Epithelial cell of prostate (primary cell): ENCODE data around the gene GPHN.
"Not testable (repeated sequence)": the region's sequence is repeated elsewhere in the genome, so short reads cannot be mapped to it uniquely, and the experiment has no call there.

Experiments
- DNase-seq: peaks from one replicate; pipeline ENCODE4 v3.0.0-alpha.2; 2011; ENCODE audit warnings: low read depth, low spot score
- H3K27ac ChIP-seq: fragments of 450-650 bp; 2 replicates; pipeline ENCODE4 v1.5.1; 2017; ENCODE audit warnings: mild to moderate bottlenecking

GPHN gene

GRCh38 chr14:66498311-66498710 lies 9.6 kb upstream of the GPHN start:
- H3K27ac ChIP-seq: no peak overlapping the region
- DNase-seq: no peak

DNA sequence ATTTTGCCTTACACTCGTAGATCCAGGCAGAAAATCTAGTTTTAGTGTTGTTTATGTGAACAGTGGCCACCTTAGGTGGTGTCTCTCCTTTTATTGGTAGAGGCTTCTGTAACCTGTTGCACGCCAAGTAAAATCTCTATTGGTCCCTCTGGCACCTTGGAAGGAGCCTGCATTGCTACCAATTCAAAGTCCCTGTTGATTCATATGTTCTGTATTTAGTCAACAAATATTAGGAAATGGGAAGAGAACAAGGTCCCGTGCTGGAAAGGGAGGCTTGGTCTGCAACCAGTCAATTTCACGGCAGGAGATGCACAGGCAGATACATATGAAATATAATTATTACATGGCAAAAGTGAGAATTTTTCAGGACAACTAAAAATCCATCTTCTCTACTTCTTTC lies 6.4 kb upstream of the GPHN start:
- H3K27ac ChIP-seq: no peak overlapping the region
- no peak for DNase-seq

- not testable (repeated sequence) for H3K27ac ChIP-seq, DNase-seq
Observed at GRCh38 chr14:66502836-66503235, 5.1 kb upstream of the GPHN start.

GRCh38 chr14:66503532-66503931 lies 4.4 kb upstream of the GPHN start:
- peak; percentile 31 for DNase-seq

DNA sequence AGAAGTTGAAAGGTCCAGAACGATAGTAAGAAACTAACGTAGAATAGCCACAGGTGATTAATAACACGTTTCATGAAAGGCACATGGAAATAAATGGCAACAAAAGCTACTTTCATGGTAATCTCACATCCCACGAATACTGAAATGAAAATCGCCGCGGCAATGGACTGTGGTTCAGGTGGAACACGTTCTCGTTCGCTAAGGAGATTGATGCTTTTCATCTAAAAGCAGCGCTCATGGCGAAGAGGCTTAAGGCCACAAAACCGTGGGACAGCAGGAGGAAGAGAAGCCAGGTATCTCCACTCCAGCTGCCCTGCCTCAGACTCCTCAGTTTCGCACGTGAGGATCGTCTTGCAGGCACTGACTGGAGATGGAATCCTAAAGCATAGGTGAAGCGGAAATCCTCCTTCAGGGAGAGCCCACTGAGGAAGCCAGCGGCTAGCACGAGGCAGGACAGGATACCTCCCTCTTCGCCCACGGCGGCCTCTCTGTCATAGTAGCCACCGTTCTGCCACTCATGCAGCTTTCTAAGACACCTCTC lies 696 bp upstream of the GPHN start:
- DNase-seq: no peak
- H3K27ac ChIP-seq: peak overlapping the region; percentile 83

More at GRCh38 chr14:66503532-66503931, 4.4 kb upstream of the GPHN start:
- H3K27ac ChIP-seq: no peak overlapping the region

- H3K27ac ChIP-seq: peak overlapping the region; percentile 83
- no peak for DNase-seq
Observed at GRCh38 chr14:66508547-66508845, 549 bp downstream of the GPHN start.

DNA sequence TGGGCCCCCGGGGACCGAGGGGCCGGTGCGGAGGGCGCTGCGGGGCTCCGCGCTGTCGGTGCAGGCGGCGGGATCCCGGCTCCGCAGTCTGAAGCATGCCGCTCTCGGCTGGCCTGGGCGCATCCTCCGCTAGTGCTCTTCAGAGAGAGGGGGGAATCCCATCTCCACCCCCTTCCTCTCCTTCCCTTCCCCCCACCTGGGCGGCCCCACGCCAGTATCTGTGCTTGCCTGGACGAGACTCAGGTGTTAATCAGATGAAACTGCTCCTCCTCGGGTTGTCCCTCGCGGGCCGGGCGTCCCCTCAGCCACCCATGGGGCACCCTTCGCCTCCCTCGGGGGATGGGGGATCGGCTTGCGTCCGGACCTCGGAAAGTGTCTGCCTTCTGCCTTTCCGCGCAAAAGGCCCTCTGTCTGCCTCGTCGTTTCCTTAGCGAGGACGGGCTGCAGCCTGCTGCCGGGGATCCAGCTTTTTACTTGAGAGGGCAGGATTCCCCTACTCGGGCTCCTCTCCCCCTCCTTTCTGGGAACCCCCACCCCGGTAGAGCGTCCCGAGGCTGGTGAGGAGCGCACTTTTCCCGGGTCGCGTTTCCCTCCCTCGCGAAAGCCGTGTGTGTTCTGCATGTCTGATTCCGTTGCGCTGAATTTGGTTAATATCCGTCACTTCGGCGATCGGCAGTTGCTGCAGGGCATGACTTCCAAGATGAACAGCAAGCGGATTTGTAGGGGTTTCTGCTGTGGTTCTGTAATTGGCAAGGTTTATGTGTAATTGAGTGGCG lies 1.1 kb downstream of the GPHN start:
- no peak for DNase-seq
- H3K27ac ChIP-seq: peak overlapping the region; percentile 83

GRCh38 chr14:66509874-66510273 lies 1.9 kb downstream of the GPHN start:
- DNase-seq: no peak
- no peak overlapping the region for H3K27ac ChIP-seq

- H3K27ac ChIP-seq: no peak overlapping the region
- no peak for DNase-seq
Observed at GRCh38 chr14:66511849-66512248, 3.9 kb downstream of the GPHN start.

GRCh38 chr14:66514213-66514612 lies 6.3 kb downstream of the GPHN start:
- no peak overlapping the region for H3K27ac ChIP-seq
- no peak for DNase-seq

DNA sequence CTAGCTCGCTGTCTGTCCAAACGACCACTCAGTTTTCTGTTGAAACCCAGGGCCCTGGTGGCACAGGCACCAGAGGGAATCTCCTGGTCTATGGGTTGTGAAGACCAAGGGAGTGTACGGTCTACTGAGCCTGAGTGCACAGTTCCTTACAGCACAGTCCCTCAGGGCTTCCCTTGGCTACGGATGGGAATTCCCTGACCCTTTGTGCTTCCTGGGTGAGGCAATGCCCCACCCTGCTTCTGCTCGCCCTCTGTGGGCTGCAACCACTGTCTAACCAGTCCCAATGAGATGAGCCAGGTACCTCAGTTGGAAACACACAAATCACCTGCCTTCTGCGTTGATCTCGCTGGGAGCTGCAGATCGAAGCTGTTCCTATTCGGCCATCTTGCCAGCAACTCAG lies 22.6 kb downstream of the GPHN start:
- no peak overlapping the region for H3K27ac ChIP-seq
- no peak for DNase-seq

- no peak overlapping the region for H3K27ac ChIP-seq
- DNase-seq: no peak
Observed at GRCh38 chr14:66539034-66539433, 31.1 kb downstream of the GPHN start.

DNA sequence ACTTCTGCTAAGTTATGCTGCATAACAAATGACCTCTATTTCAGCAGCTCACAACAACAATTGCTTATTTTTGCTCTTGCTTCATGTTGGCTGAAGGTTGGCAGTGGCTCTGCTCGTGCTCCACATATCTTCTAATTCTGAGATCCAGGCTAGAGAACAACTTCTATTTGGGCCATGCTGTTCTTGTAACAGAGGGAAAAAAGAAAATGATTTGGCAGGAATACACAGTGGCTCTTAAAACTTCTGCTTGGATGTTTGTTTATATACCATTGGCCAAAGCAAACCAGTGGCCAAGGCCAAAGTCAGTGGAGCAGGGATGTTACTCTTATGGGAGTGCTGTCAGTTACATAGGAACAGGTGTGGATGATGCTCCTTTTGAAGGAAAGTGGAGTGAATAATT lies 32.1 kb downstream of the GPHN start:
- DNase-seq: no peak
- H3K27ac ChIP-seq: no peak overlapping the region

- no peak for DNase-seq
- H3K27ac ChIP-seq: no peak overlapping the region
Observed at GRCh38 chr14:66541627-66542026, 33.7 kb downstream of the GPHN start.

- H3K27ac ChIP-seq: no peak overlapping the region
- DNase-seq: no peak
Observed at GRCh38 chr14:66543996-66544395, 36.0 kb downstream of the GPHN start.

GRCh38 chr14:66545191-66545590 lies 37.2 kb downstream of the GPHN start:
- DNase-seq: not testable (repeated sequence)

DNA sequence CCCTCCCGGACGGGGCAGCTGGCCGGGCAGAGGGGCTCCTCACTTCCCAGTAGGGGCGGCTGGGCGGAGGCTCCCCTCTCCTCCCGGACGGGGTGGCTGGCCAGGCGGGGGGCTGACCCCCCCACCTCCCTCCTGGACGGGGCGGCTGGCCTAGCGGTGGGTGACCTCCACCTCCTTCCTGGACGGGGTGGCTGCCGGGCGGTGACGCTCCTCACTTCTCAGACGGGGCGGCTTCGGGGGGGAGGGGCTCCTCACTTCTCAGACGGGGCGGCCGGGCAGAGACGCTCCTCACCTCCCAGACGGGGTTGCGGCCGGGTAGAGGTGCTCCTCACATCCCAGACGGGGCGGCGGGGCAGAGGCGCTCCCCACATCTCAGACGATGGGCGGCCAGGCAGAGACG lies 37.8 kb downstream of the GPHN start:
- not testable (repeated sequence) for H3K27ac ChIP-seq, DNase-seq

More at GRCh38 chr14:66545191-66545590, 37.2 kb downstream of the GPHN start:
- H3K27ac ChIP-seq: not testable (repeated sequence)

GRCh38 chr14:66563731-66564130 lies 55.8 kb downstream of the GPHN start:
- no peak overlapping the region for H3K27ac ChIP-seq
- DNase-seq: no peak

- no peak overlapping the region for H3K27ac ChIP-seq
- DNase-seq: no peak
Observed at GRCh38 chr14:66568220-66568619, 60.3 kb downstream of the GPHN start.

GRCh38 chr14:66572826-66573225 lies 64.9 kb downstream of the GPHN start:
- H3K27ac ChIP-seq: no peak overlapping the region
- DNase-seq: no peak

DNA sequence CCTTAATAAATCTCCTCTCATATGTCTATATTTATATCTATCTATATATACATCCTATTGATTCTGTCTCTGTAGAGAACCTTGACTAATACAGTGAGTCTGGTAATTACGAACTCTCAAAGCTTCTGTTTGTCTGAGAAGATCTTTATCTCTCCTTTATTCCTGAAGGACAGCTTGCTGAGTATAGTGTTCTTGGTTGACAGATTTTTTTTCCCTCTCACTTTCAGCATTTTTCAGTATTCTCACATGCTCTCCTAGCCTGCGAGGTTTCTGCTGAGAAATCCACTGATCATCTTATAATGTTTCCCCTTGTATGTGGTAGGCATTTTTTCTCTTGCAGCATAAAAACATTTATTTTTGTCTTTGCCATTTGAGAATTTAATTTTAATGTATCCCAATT lies 67.1 kb downstream of the GPHN start:
- DNase-seq: no peak
- no peak overlapping the region for H3K27ac ChIP-seq

DNA sequence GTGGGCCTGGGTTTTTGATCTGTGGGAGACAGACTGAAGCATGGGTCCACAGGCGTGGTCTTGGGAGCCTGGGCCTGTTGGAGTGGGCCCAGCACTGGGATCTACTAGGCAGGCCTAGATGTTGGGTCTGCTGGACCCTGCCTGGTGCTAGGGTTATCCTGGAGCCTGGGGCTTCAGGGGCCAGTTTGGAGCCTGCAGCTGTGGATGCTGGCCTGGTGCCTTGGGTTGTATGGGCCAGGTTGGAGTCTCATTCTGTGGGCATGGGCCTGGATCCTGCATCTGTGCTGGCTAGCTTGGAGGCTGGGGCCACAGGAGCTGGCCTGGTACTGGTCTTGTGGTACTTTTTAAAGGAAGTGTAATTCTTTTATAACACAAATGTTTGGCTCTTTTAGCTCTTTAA lies 68.0 kb downstream of the GPHN start:
- no peak for DNase-seq
- no peak overlapping the region for H3K27ac ChIP-seq
